Kidney epithelial cell (primary cell): ENCODE results near the gene RBFOX2. TPM values are rescaled to one million over a fixed set of nuclear protein-coding genes. Genes with fewer than 3 reads are reported as not detected.

ENCODE experiments used
- DNase-seq: peaks from one replicate; pipeline ENCODE4 v3.0.0-alpha.2; 2010; ENCODE audit warnings: low read depth
- H3K27me3 ChIP-seq: 2 replicates; pipeline ENCODE4 v1.6.0; 2011; ENCODE audit warnings: low read length; ENCODE audit not compliant: control insufficient read depth, insufficient read depth
- H3K36me3 ChIP-seq: 2 replicates; pipeline ENCODE4 v1.5.1; 2011; ENCODE audit warnings: low read length; ENCODE audit not compliant: control insufficient read depth, insufficient read depth
- H3K4me3 ChIP-seq: 2 replicates; pipeline ENCODE4 v1.5.1; 2011; ENCODE audit warnings: low read depth, mild to moderate bottlenecking, control low read depth, low read length
- total RNA-seq: library from RNA; depleted of rRNA; stranded (reverse); fragments of >200 nt; gene quantifications from 2 replicates; pipeline ENCODE4 v1.2.3, GENCODE V29; 2015
- TF ChIP-seq, protein P1 (sequence below): IDR thresholded peaks from 2 replicates; pipeline ENCODE4 v1.5.1; 2011; ENCODE audit warnings: mild to moderate bottlenecking, moderate library complexity, low read length, control low read depth, inconsistent platforms; ENCODE audit not compliant: insufficient read depth, poor library complexity, severe bottlenecking

RBFOX2 gene
- total RNA-seq, 1 donor from 2014 or later: 75.1 TPM

GRCh38 chr22:36069368-36069767 lies 40.7 kb upstream of the RBFOX2 start:
- TF ChIP-seq, protein P1, sequence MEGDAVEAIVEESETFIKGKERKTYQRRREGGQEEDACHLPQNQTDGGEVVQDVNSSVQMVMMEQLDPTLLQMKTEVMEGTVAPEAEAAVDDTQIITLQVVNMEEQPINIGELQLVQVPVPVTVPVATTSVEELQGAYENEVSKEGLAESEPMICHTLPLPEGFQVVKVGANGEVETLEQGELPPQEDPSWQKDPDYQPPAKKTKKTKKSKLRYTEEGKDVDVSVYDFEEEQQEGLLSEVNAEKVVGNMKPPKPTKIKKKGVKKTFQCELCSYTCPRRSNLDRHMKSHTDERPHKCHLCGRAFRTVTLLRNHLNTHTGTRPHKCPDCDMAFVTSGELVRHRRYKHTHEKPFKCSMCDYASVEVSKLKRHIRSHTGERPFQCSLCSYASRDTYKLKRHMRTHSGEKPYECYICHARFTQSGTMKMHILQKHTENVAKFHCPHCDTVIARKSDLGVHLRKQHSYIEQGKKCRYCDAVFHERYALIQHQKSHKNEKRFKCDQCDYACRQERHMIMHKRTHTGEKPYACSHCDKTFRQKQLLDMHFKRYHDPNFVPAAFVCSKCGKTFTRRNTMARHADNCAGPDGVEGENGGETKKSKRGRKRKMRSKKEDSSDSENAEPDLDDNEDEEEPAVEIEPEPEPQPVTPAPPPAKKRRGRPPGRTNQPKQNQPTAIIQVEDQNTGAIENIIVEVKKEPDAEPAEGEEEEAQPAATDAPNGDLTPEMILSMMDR: no peak
- Histone ChIP-seq H3K4me3 (no peak overlapping the region), H3K27me3 (no peaks in the 10 kb centered on the region), H3K36me3 (no peaks in the 10 kb centered on the region)
- no peak for DNase-seq

DNA sequence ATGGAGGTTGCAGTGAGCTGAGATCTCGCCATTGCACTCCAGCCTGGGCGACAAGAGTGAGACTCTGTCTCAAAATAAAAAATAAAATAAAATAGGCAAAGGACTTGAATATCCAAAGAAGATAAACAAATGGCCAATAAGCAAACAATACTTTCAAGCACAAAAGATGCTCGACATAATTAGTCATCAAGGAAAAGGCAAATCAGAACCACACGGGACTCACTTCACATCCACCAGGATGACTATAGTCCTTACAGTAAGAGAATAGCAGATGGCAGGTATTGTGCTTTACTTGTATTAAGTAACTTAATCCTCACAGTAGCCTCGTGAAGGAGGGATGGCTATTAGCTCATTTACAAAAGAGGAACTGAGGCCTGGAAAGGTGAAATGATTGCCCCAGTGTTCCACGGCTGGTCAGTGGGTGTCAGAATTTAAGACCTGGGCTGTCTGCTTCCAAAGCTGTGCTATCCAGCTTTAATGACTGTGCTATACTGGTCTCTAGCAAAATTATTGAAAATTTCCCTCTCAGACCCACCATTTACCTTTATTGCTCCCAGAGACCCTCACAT lies 40.2 kb upstream of the RBFOX2 start:
- no peaks in the 10 kb centered on the region for H3K36me3 ChIP-seq
- TF ChIP-seq, protein P1: no peak

DNA sequence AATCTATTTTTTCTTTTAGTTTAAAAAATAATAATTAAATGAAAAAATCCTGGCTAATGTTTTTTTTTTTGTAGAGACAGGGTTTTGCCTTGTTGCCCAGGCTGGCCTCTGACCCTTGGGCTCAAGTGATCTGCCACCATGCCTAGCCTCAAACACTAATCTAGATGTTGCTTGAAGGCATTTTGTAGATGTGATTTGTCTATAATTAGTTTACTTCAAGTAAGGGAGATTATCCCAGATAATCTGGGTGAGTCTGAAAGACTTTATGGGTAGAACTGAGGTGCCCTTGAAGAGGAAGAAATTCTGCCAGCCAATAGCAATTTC lies 38.6 kb upstream of the RBFOX2 start:
- H3K4me3 ChIP-seq: no peak overlapping the region
- H3K36me3 ChIP-seq: no peaks in the 10 kb centered on the region
- no peak for DNase-seq
- no peaks in the 10 kb centered on the region for H3K27me3 ChIP-seq
- TF ChIP-seq, protein P1: no peak

More for the DNA sequence above, 40.2 kb upstream of the RBFOX2 start:
- H3K27me3 ChIP-seq: no peaks in the 10 kb centered on the region
- DNase-seq: no peak
- no peak overlapping the region for H3K4me3 ChIP-seq

DNA sequence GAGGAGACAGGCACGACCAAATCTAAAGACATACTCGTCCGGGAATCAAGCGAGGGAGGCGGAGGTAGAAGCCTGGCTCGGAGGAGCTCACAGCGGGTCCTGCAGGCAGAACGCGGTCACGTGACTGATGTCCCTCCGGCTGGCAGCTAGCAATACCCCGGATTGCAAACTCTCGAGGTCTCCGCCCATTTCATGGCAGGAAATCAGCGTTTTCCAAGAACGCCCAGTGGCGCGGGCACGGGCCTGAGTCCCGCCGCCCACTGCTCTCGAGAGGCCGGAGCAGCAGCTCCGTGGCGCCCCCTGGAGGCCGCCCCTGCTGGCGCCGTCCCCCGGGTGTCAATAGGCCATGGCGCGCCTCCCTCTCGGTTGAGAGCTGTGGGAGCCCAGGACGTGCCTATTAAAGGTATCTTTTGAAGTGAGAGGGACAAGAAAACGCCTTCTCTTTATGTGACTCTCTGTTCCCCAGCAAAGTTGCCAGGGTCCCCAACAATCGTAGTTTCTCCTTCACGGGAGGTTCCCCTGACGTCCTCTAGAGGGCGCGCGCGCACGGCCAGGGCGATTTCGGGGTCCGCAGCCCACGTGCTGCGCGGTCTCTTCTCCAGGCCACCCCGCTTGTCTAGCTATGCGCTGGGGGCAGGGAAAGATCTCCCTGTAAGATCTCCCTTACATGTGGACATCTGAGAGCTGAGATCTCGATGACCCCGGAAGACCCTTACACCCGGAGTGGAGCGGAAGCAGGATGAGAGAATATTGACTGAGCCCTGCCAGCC lies 37.3 kb upstream of the RBFOX2 start:
- Histone ChIP-seq H3K27me3 (no peaks in the 10 kb centered on the region), H3K4me3 (peak overlapping the region; percentile 38), H3K36me3 (no peaks in the 10 kb centered on the region)
- TF ChIP-seq, protein P1: peak; percentile 91
- DNase-seq: peak; percentile 71

DNA sequence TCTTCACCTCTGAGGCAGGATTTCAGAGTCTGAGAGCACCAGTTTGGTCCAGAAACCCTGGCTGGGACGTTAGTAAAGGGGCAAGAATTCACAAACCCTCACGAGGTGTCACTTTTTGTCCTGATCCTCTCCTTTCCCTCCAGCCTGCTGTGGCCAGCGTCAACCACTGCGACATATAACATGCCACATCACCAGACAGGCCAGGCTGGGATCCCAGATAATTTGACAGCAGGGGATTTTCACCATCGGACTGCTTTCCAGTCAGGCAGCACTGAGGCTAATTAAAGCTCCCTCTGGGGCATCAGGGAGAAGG lies 36.8 kb upstream of the RBFOX2 start:
- Histone ChIP-seq H3K27me3 (no peaks in the 10 kb centered on the region), H3K36me3 (no peaks in the 10 kb centered on the region), H3K4me3 (peak overlapping the region; percentile 38)
- TF ChIP-seq, protein P1: no peak
- no peak for DNase-seq

DNA sequence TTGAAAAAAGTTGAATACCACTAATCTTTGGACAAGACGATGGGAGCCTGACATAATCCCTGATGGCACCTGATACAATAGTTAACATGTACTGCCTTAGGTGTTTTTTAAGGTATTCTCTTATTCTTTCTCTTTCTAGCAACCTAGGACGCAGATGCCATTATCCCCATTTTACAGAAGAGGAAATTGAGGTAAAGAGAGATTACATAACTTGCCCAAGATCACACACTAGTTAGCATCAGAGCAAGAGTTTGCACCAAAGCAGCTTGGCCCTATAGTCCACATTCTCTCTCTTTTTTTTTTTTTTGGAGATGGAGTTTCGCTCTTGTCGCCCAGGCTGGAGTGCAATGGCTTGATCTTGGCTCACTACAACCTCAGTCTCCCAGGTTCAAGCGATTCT lies 35.7 kb upstream of the RBFOX2 start:
- Histone ChIP-seq H3K27me3 (no peaks in the 10 kb centered on the region), H3K36me3 (no peaks in the 10 kb centered on the region), H3K4me3 (no peak overlapping the region)
- TF ChIP-seq, protein P1: no peak
- DNase-seq: no peak
